Hematopoietic multipotent progenitor cell treated with erythropoietin and hydrocortisone succinate and interleukin-3 and kit ligand, for 4 days (in vitro differentiated cells): Measurements from ENCODE around the gene UBE2E2.
A peak's percentile ranks its signal among the peaks of the same experiment; 100 is the strongest.

Experiments
- DNase-seq: peaks from one replicate; pipeline ENCODE4 v3.0.0-alpha.2; 2015

UBE2E2 gene

GRCh38 chr3:23549148-23549910 is 346.2 kb downstream of the UBE2E2 start:
- no peak for DNase-seq

- DNase-seq, result no peak
Measured at GRCh38 chr3:23550402-23550801, 347.3 kb downstream of the UBE2E2 start.

- DNase-seq, result no peak
Measured at GRCh38 chr3:23552506-23552905, 349.4 kb downstream of the UBE2E2 start.

GRCh38 chr3:23553353-23553752 is 350.2 kb downstream of the UBE2E2 start:
- DNase-seq, result no peak

- no peak for DNase-seq
Measured at GRCh38 chr3:23565041-23565775, 362.1 kb downstream of the UBE2E2 start.

DNA sequence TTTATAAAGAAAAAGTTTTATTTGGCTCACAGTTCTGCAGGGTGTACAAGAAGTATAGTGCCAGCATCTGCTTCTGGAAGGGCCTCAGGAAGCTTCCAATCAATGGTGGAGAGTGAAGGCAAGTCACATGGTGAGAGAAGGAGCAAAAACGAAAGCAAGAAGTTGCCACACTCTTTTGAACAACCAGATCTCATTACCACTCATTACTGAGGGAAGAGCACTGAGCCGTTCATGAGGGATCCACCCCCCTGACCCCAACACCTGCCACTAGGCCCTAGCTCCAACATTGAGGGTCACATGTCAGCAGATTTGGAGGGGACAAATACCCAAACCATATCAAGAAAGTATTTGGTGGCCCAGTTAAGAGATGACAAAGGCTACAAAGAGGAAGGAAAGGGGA is 363.4 kb downstream of the UBE2E2 start:
- no peak for DNase-seq

DNA sequence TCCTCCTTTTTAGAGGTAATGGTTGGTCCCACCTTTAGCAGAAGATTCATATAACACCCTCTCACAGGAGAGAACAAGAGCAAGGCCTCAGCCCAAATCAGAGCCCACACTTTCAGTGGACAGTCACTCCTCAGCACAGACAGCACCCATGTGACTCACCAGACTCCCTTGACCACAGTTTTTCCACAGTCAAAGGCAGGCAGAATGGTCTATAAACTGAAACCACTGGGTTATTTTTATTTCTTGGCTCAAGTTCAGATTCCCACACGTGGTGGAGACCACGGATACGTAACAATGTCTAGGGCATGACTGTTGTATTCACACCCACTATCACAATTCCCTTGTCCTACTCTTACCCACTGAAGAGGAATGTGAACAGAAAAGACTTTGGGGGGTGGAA is 364.8 kb downstream of the UBE2E2 start:
- peak; percentile 11 for DNase-seq

- no peak for DNase-seq
Measured at GRCh38 chr3:23573827-23574226, 370.7 kb downstream of the UBE2E2 start.

DNA sequence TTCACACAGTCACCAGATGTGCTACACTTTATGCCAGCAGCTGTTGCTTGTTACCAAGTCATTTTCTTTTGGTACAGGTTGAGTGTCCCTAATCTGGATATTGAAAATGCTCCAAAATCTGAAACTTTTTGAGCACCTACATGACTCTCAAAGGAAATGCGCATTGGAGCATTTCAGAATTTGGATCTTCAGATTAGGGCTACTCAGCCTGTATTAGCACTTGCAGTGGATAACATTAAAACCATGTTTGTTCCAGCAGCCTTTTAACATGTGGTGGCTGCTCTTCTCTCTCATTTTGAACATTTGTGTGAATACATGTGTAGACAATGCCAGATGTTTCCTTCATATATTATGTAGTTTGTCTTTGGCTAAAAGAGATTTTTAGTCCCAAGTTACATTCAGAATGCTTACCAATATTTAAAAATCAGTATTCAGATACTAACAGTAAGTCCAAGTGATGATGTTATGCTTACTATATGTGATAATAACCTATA is 371.7 kb downstream of the UBE2E2 start:
- no peak for DNase-seq

- DNase-seq, result no peak
Measured at GRCh38 chr3:23575697-23576096, 372.6 kb downstream of the UBE2E2 start.

GRCh38 chr3:23576379-23576959 is 373.3 kb downstream of the UBE2E2 start:
- DNase-seq, result no peak

DNA sequence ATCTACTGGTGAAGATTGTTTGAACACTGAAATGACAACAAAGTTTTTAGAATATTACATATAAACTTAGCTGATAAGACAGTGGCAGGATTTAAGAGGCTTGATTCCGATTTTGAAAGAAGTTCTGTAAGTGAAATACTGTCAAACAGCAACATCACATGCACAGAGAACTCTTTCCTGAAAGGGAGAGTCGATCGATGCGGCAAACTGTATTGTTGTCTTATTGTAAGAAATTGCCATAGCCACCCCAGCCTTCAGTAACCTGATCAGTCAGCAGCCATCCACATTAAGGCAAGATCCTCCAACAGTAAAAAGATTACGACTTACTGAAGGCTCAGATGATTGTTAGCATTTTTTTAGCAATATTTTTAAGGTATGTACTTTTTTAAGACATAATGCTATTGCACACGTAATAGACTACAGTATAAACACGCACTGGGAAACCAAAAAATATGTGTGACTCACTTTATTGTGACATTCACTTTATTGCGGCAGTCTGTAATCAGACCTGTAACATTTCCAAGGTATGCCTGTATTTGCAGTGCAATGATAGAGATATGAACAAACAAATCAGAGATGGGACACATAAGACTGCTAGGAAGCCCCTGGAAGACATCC is 377.1 kb downstream of the UBE2E2 start:
- no peak for DNase-seq

GRCh38 chr3:23583980-23584740 is 381.0 kb downstream of the UBE2E2 start:
- no peak for DNase-seq

- no peak for DNase-seq
Measured at GRCh38 chr3:23587513-23587912, 384.4 kb downstream of the UBE2E2 start.

DNA sequence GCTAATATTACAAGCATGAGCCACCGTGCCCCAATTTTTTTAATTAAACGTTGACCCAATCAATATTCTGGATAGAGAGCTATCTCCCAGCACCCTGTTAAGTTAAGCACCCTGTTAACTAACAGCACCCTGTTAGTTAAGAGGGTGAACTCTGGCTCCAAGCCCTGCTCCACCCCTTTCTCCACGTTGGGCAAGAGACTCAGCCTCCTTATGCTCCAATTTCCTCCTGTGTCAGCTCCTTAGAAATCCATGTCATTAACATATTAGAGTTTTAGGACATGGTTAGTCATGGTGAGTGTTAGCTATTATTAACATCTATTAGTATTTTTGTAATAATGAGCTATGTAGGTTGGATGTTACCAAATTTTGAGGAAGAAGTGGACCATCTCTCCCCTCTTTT is 385.4 kb downstream of the UBE2E2 start:
- no peak for DNase-seq

GRCh38 chr3:23589602-23590001 is 386.5 kb downstream of the UBE2E2 start:
- no peak for DNase-seq

DNA sequence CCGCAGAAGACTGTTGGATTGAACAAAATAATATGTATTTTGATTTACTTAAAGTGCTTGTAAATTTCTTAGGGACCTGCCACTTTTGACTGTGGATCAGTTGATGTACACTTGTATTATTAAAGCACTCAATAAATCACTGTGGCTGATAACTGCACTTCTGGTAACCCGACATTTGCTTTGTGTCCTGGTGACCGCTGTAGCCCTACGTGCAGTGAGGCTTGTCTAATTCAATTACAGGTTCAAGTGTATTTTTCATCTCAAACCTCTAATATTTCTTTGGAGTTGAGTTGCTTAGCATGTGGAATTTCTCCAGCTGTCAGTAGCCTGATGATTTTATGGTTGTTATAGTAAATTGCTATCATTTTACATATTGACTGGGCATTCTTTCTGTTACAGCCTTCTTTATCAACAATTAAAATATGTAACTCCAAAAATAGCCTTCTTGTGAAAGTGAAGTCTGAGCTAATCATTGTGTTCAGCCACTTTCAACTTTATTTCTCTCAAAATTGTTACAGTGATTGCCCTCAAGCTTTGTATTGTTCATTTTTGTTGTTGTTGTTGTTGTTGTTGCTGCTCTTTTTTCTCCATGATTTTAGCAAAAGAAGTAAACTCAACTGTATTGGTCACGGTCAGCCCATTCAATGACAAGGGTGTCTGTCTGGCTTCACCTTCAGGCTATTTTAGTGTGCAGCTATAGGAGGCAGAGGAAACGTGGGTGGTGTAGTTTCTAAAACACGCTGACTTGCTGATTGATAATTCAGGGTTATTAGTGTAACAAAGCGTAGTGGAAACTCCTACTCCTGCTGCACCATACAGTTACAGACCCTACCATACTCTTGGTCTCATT is 387.5 kb downstream of the UBE2E2 start:
- no peak for DNase-seq

- DNase-seq, result no peak
Measured at GRCh38 chr3:23591374-23591773, 388.2 kb downstream of the UBE2E2 start.

- DNase-seq, result no peak
Measured at GRCh38 chr3:23592961-23593931, 390.1 kb downstream of the UBE2E2 start.

GRCh38 chr3:23594066-23594465 is 390.9 kb downstream of the UBE2E2 start:
- DNase-seq, result no peak
